HG02759 (cell line): Measurements from ENCODE around the gene TRAPPC8.
"Not testable (repeated sequence)": the region's sequence is repeated elsewhere in the genome, so short reads cannot be mapped to it uniquely, and the experiment has no call there.

Source experiments
- ATAC-seq: cut with Tn5 transposase; IDR thresholded peaks from one replicate; pipeline ENCODE4 v1.9.1; 2021; ENCODE audit warnings: mild to moderate bottlenecking, moderate library complexity; ENCODE audit not compliant: unreplicated experiment

The TRAPPC8 gene

DNA sequence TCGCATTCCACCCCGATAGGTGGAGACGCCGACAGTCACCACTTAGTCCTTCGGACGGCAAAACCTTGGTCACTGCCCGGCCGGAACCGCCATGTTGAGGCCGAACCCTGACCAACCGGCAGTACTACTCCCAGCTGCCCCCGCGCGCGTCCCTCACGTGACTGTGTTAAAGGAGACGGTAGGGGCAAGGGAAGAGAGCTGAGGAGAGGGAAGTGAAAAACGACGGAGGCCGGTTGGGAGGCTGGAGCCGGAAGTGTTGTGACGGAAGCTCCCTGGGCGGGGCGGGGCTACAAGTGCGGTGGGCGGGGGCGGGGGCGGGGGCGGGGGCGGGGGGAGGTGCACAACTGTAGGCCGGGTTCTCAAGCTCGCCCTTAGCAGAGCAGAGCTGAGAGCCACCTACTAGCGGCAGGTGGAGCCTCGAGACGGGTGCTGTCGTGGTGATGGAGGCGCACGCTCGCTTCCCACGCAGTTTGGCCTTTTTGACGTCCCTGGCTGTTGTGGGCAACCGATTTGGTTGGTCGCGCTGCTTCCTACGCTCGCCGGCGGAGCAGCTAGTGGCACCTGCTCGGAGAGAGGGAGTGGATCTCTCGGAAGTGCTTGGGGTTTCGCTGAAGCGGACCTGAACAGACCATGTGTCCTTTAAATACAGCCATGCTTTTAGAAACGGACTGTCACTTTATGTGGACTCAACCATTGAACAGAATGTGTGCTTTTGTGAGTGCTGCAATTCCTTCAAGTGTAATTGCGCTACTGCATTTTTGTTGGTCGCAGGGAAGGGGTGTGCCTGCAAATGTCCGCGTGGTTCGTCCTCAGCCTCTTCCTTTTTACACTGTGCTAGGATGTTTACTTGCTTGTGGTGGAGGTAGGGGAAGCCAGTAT lies at the start of gene TRAPPC8:
TRAPPC8 (minus strand) TSS at position 130 of the 879 bp plus-strand sequence. CDS start 364 bp downstream, outside the sequence.
- ATAC-seq: peak; percentile 87

- peak; percentile 100 for ATAC-seq
Observed at GRCh38 chr18:31990823-31991222, 47.9 kb upstream of the TRAPPC8 start.

DNA sequence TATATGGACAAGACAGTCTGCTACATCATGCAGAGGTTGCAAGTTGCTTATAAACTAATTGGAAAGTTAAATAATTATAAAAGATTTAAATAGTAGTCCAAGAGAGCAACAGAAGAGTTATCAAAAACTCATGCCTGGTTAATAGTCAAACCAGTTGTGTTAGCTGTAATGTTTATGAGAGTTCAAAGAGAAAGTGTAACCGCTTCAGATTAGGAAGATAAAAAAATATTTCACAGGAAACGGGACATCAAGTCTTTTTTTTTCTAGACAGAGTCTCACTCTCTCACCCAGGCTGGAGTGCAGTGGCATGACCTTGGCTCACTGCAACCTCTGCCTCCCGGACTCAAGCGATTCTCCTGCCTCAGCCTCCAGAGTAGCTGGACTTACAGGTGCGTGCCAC lies 41.0 kb upstream of the TRAPPC8 start:
- no peak for ATAC-seq

DNA sequence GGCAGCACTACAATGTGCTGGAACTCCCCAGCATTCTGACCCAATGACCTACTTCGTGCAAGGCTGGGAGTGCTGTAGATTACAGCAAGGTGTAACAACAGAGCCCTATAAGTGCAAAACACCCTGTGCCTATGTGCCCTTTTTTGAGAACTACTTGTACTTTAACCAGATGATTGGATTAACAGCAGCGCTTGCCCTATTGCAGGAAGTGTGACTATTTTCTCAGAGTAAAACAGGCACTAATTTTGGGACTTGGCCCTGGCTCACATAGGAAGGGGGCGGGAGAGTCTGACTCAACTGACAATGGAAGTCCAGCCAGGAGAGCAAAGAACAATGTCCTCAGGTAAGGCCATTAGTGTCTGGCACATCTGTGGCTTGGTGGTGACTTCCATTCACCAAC lies 40.1 kb upstream of the TRAPPC8 start:
- no peak for ATAC-seq

- ATAC-seq: no peak
Observed at GRCh38 chr18:31980863-31981262, 37.9 kb upstream of the TRAPPC8 start.

DNA sequence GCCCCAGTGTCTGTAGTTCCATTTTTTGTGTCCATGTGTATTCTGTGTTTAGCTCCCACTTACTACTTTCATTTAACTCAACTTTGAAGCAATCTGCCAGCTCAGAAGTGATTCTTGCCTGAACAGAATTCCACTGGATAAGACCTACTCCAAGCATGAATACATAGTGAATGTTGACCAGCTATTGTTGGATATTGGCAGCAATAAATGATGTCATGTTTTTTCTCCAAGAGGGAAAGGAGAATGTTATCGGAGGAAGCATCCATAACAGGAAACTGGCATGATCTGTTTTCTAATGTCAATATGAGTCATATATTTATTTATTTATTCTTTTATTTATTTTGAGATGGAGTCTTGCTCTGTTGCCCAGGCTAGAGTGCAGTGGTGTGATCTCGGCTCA lies 36.8 kb upstream of the TRAPPC8 start:
- ATAC-seq: no peak

- no peak for ATAC-seq
Observed at GRCh38 chr18:31978616-31979015, 35.7 kb upstream of the TRAPPC8 start.

DNA sequence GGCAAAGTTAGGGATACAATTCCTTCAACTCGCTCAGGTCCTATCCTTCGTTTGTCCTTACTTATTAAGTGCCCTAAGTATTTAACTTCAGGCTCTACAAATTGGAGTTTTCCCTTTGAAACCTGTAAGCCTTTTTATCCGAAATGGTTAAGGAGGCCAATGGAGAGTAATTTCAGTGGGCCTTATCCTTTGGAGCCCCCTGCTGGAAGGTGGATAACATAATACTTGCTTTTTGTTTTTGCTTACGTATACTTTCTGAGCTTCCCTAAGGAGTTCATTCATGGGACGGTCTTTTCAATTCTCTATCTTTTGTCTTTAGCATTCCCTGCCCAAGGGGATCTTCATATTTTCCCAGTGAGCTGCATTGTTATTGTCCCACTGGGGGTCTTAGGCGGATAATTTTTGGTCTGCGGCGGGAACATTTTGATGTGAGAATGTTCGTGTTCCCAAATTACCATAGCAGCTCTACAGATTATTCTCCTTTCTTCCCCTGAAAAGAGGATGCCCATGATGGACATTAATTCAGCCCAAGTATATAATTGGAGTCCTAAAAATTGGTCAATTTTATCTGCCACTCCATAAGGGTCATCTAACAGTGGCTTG lies 34.4 kb upstream of the TRAPPC8 start:
- no peak for ATAC-seq

GRCh38 chr18:31976242-31976641 lies 33.3 kb upstream of the TRAPPC8 start:
- no peak for ATAC-seq

DNA sequence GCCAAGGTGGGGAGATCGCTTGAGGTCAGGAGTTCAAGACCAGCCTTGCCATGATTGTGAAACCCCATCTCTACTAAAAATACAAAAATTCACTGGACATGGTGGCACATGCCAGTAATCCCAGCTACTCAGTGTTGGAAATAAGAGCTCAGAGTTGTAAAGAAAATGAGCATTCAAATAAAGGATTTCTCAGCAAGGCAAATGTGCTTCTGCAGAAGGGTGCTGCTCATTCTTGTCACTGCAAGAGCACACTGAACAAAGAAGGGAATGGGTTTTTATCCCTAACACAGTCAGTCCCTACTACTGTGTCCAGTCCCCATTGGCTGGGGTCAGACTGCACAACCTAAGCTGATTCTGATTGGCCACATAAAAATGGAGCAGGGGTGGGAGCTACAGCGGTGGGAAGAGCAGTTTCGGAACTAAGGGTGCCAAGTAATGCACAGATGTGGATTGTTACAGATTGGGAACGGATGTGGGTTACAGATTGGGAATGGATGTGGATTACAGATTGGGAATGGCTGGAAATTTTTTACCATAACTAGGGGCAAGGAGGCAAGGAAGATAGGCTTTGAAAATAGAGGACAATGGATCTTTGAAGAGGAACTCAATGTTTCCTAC lies 31.1 kb upstream of the TRAPPC8 start:
- ATAC-seq: no peak

- no peak for ATAC-seq
Observed at GRCh38 chr18:31970617-31971016, 27.7 kb upstream of the TRAPPC8 start.

- no peak for ATAC-seq
Observed at GRCh38 chr18:31965316-31965970, 22.5 kb upstream of the TRAPPC8 start.

DNA sequence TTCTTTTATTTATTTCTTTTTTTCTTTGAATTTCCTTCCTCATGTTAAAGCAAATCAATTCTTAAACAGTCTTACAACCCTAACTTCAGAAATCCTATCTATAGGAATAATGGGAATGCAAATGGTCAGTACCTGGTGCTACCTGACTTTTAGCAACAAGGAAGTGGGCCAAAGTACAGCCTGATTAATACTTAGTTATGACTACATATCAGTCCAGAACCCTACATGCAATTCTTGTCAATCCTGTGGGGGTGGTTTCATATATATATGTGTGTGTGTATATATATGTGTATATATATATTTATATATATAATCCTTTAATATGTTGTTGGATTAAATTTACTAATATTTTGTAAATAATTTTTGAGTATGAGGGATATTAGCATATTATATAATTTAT lies 14.8 kb upstream of the TRAPPC8 start:
- ATAC-seq: no peak

- ATAC-seq: no peak
Observed at GRCh38 chr18:31954349-31954748, 11.4 kb upstream of the TRAPPC8 start.

- not testable (repeated sequence) for ATAC-seq
Observed at GRCh38 chr18:31953699-31954098, 10.8 kb upstream of the TRAPPC8 start.

GRCh38 chr18:31952223-31952622 lies 9.3 kb upstream of the TRAPPC8 start:
- ATAC-seq: no peak

GRCh38 chr18:31950583-31950982 lies 7.7 kb upstream of the TRAPPC8 start:
- no peak for ATAC-seq

- not testable (repeated sequence) for ATAC-seq
Observed at GRCh38 chr18:31948349-31948748, 5.4 kb upstream of the TRAPPC8 start.

- ATAC-seq: no peak
Observed at GRCh38 chr18:31946305-31947046, 3.5 kb upstream of the TRAPPC8 start.
